IPS DF 6.9 (cell line): Measurements from ENCODE around the gene C1QTNF9.
"Not testable (repeated sequence)": the region's sequence is repeated elsewhere in the genome, so short reads cannot be mapped to it uniquely, and the experiment has no call there.

Experiments used
- DNase-seq: peaks from one replicate; pipeline ENCODE4 v3.0.0-alpha.2; 2013; ENCODE audit warnings: low read depth, low spot score
- H3K27ac ChIP-seq: one replicate; pipeline ENCODE4 v1.5.1; 2013; ENCODE audit warnings: low read length, control low read depth
- H3K27me3 ChIP-seq: 2 replicates; pipeline ENCODE4 v1.6.1; 2013; ENCODE audit warnings: mild to moderate bottlenecking, low read length; ENCODE audit not compliant: control insufficient read depth, insufficient read depth
- H3K36me3 ChIP-seq: 2 replicates; pipeline ENCODE4 v1.6.1; 2013; ENCODE audit warnings: low read length; ENCODE audit not compliant: control insufficient read depth, insufficient read depth
- H3K4me1 ChIP-seq: 2 replicates; pipeline ENCODE4 v1.6.1; 2013; ENCODE audit warnings: low read length; ENCODE audit not compliant: control insufficient read depth, insufficient read depth
- H3K4me3 ChIP-seq: 2 replicates; pipeline ENCODE4 v1.5.1; 2013; ENCODE audit warnings: mild to moderate bottlenecking, low read length
- H3K9me3 ChIP-seq: 2 replicates; pipeline ENCODE4 v1.6.1; 2013; ENCODE audit warnings: low read length, inconsistent platforms; ENCODE audit not compliant: control insufficient read depth, insufficient read depth
- WGBS: extraction: QIAGEN DNeasy Blood & Tissue Kit; methylation state at CpG from one replicate; pipeline ENCODE4 v1.1.7; 2013; ENCODE audit warnings: mixed read lengths, missing lambda C conversion rate; ENCODE audit not compliant: insufficient read length, insufficient coverage; 5-methylcytosine and 5-hydroxymethylcytosine counted together

Gene C1QTNF9

DNA sequence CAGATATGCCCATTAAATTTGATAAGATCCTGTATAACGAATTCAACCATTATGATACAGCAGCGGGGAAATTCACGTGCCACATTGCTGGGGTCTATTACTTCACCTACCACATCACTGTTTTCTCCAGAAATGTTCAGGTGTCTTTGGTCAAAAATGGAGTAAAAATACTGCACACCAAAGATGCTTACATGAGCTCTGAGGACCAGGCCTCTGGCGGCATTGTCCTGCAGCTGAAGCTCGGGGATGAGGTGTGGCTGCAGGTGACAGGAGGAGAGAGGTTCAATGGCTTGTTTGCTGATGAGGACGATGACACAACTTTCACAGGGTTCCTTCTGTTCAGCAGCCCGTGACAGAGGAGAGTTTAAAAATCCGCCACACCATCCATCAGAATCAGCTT, 12.0 kb downstream of the C1QTNF9 start:
- DNase-seq, H3K36me3 ChIP-seq, H3K27me3 ChIP-seq, H3K27ac ChIP-seq, H3K9me3 ChIP-seq, H3K4me3 ChIP-seq, H3K4me1 ChIP-seq: not testable (repeated sequence)
- no CpG with 5 or more reads among the region's 8 CpGs for WGBS

DNA sequence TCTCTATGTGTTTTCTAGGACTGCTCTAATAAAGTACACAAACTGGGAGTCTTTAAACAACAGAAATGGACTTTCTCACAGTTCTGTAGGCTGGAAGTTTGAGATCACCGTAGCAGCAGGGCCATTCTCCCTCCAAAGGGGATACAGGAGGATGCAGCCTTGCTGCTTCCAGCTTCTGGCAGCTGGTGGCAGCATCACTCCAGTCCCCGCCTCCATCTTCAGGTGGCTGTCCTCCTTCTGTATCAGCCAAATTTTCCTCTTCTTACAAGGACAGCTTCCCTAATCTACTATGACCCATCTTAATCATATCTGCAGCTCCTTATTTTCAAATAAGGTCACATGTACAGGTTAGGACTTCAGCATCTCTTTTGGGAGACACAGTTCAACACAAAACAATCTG, 13.1 kb downstream of the C1QTNF9 start:
- not testable (repeated sequence) for H3K27ac ChIP-seq, H3K27me3 ChIP-seq, DNase-seq, H3K4me3 ChIP-seq, H3K9me3 ChIP-seq, H3K36me3 ChIP-seq, H3K4me1 ChIP-seq
- no CpG with 5 or more reads among the region's 2 CpGs for WGBS

DNA sequence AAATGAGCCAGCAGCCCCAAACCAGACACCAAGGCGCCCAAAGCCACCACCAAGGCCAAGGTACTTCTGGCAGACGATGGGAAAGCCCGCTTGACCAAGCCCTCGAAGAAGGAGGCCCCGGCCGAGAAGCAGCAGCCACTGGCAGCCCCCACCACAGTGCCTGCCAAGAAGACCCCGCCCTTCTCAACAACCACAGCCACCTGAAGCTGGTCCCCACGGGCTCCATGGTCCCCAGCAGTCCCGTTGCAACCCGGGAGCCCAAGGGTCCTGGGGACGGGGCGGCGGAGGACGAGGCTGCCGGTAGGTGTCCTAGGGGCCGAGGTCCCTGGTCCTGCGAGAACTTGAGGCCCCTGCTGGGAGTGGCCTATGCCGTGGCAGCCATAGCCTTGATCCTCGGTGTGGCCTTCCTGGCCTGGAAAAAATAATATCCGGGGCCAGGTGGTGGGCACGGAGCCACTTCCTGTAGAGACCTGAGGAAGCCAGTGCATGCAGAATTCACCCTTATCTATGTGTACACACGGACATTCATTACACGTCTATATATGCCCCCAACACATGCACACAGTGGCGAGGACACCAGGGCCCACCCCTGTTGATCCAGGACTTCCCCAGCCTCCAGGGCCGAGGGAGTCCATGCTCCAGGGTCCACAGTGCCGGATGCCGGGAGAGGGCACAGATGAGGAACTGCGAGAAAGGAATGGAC, 13.8 kb downstream of the C1QTNF9 start:
- no peak overlapping the region for H3K4me3 ChIP-seq
- no peaks in the 10 kb centered on the region for H3K27me3 ChIP-seq
- H3K9me3 ChIP-seq, result no peaks in the 10 kb centered on the region
- no peaks in the 10 kb centered on the region for H3K4me1 ChIP-seq
- WGBS, result no CpG with 5 or more reads among the region's 28 CpGs
- H3K36me3 ChIP-seq, result no peaks in the 10 kb centered on the region
- DNase-seq, result no peak
- H3K27ac ChIP-seq, result no peak overlapping the region

DNA sequence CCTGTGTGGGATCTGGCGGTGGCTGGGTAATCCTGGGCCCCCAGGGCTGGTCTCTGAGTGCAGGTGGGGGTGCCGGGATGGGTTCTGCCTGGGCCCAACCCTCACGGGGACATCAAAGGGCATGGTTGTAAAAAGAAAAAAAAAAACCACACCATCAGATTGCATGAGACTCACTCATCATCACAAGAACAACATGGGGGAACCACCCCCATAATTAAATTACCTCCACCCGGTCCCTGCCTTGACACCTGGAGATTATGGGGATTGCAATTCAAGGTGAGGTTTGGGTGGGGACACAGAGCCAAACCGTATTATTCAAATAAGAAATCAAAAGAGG, 14.3 kb downstream of the C1QTNF9 start:
- Histone ChIP-seq H3K27me3 (no peaks in the 10 kb centered on the region), H3K4me3 (no peak overlapping the region), H3K9me3 (no peaks in the 10 kb centered on the region), H3K36me3 (no peaks in the 10 kb centered on the region), H3K4me1 (no peaks in the 10 kb centered on the region), H3K27ac (no peak overlapping the region)
- WGBS, result no CpG with 5 or more reads among the region's 5 CpGs
- no peak for DNase-seq

DNA sequence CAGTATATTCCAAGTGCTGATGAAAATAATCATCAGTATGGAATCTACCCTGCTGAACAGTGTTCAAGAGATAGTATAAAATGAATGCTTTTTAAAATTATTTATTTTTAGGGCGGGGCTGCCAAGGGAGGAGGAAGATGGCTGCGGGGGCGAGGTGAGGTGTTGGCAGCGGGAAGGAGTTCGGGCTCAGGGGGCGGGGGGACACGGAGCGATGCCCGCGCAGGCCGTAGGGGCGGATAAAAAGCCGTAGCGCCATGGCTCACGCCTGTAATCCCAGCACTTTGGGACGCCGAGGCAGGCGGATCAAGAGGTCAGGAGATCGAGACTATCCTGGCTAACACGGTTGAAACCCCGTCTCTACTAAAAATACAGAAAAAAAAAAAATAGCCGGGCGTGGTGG, 18.2 kb downstream of the C1QTNF9 start:
- H3K9me3 ChIP-seq, H3K4me1 ChIP-seq, DNase-seq, H3K27me3 ChIP-seq, H3K36me3 ChIP-seq, H3K4me3 ChIP-seq, H3K27ac ChIP-seq: not testable (repeated sequence)
- WGBS, result no CpG with 5 or more reads among the region's 23 CpGs

DNA sequence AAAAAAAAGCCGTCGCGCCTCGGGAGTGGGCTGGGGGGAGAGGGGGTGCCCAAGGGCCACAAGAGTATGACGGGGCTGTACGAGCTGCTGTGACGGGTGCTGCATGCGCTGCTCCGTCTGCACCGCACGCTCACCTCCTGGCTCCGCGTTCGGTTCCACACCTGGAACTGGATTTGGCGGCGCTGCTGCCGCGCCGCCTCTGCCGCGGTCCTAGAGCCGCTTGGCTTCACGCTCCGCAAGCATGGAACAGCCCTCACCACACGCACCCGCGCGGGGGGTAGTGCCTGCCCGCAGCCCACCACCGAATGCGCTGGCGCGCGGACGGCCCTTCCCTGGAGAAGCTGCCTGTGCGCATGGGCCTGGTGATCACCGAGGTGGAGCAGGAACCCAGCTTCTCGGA, 18.8 kb downstream of the C1QTNF9 start:
- H3K27ac ChIP-seq, result no peak overlapping the region
- no peaks in the 10 kb centered on the region for H3K4me1 ChIP-seq
- DNase-seq, result no peak
- no peaks in the 10 kb centered on the region for H3K36me3 ChIP-seq
- H3K9me3 ChIP-seq, result no peaks in the 10 kb centered on the region
- WGBS, result no CpG with 5 or more reads among the region's 38 CpGs
- no peak overlapping the region; the same call in 1 of the 2 replicates for H3K4me3 ChIP-seq
- no peaks in the 10 kb centered on the region for H3K27me3 ChIP-seq

DNA sequence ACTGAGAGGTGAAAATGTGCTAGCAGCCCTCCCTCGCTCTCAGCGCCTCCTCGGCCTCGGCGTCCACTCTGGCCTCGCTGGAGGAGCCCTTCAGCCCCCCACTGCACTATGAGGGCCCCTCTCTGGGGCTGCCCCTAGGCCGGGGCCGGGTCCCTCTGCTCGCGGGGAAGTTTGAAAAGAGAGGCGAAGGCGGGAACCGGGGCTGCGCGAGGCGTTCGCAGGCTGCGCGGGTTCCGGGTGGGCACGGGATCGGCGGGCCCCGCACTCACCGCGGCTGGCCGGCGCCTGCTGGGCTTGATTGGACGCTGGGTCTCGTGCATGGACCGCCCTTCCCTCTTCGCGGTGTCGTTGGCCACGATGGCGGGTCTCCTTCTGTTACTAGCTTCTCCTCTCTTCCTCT, 29.3 kb downstream of the C1QTNF9 start:
- no peak for DNase-seq
- no peak overlapping the region for H3K27ac ChIP-seq
- no CpG with 5 or more reads among the region's 36 CpGs for WGBS
- H3K4me3 ChIP-seq, result no peak overlapping the region
- H3K4me1 ChIP-seq, result no peaks in the 10 kb centered on the region
- no peaks in the 10 kb centered on the region for H3K27me3 ChIP-seq
- no peaks in the 10 kb centered on the region for H3K36me3 ChIP-seq
- H3K9me3 ChIP-seq, result no peaks in the 10 kb centered on the region

DNA sequence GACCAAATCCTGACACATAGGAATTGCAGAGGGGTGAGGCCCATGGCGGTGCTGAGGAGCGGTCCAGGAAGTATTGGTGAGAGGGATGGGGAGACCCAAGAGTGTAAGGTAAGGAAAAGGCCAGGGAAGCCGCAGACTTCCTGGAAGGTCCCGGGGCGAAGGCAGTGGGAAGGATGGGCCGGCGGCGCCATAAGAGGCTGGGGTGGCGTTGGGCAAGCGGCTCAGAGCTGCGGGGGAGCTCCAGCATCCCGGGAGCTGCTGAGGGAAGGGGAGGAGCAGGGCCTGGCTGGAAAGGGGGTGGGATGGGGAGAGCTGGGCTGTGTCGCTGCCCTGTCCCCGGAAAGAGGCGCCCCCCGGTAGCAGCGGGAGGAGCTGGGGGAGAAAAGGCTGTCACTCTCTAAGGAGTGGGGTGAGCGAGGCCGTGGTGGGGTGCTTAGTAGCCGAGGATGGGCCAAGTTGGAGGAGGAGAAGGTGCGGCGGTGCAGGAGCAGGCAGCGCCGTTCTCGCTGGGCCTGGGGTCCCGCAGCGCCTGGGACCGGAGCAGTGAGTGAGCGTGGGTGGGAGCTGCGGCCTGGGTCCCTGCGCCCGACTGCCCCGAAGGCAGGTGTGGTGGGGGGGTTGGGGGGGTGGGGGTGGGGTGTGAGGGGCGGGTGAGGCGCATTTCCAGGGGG, 30.7 kb downstream of the C1QTNF9 start:
- no CpG with 5 or more reads among the region's 35 CpGs for WGBS
- H3K27ac ChIP-seq, result no peak overlapping the region
- no peaks in the 10 kb centered on the region for H3K27me3 ChIP-seq
- no peaks in the 10 kb centered on the region for H3K4me1 ChIP-seq
- DNase-seq, result no peak
- H3K9me3 ChIP-seq, result no peaks in the 10 kb centered on the region
- no peak overlapping the region for H3K4me3 ChIP-seq
- no peaks in the 10 kb centered on the region for H3K36me3 ChIP-seq

DNA sequence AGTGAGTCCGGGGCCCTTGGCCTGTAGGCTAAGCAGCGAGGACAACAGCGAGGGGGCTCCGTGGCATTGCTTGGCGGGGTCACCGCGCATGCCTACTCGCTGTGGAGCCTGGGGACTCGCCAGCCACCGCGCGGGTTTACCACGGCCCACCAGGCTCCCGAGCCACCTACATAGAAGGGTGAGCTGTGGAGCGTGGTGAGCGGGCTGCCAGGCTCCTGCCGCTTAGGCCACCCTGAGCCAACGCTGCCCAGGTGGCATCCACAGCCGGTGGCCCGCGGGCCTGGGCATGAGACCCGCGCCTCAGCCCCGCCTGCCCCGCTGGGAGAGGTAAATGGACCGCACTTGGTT, 31.2 kb downstream of the C1QTNF9 start:
- Histone ChIP-seq H3K27ac (no peak overlapping the region), H3K36me3 (no peaks in the 10 kb centered on the region), H3K27me3 (no peaks in the 10 kb centered on the region), H3K9me3 (no peaks in the 10 kb centered on the region), H3K4me3 (no peak overlapping the region), H3K4me1 (no peaks in the 10 kb centered on the region)
- no CpG with 5 or more reads among the region's 26 CpGs for WGBS
- DNase-seq, result no peak

DNA sequence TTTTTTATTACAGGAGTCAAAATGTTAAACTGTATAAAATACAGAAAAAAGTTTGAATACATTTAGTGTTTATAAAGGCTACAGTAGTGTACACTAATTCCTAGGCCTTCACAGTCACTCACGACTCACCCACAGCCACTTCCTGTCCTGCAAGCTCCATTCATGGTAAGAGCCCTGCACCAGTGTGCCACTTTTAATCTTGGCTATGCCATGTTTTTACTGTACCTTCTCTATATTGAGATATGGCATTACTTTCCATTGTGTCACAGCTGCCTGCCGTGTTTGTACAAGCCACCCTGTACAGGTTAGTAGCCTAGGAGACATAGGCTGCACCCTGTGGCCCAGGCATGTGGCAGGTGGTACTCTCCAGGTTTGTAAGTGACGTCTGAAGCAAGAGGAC, 32.1 kb downstream of the C1QTNF9 start:
- Histone ChIP-seq H3K4me1 (no peaks in the 10 kb centered on the region), H3K4me3 (no peak overlapping the region), H3K9me3 (no peaks in the 10 kb centered on the region), H3K27me3 (no peaks in the 10 kb centered on the region), H3K36me3 (no peaks in the 10 kb centered on the region), H3K27ac (no peak overlapping the region)
- DNase-seq, result no peak
- no CpG with 5 or more reads among the region's 3 CpGs for WGBS

DNA sequence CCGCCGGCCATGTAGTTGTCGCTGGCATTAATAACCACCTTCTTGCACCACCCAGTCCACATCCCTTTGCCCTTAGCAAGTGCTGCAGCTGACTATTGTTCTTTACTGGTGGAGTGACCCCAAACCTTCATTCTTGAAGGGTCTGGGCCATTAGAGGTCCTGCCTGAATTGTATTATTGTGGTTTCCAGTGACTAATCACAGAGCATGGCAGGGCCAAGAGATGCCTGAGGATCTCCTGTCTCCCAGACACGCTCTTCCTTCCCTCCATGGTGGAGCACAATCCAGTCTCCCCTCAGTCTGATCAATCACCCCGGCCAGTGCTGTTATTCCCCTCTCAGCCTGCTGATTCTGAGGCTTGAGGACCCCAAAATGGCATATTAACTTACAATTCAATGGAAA, 39.0 kb downstream of the C1QTNF9 start:
- no peaks in the 10 kb centered on the region for H3K4me1 ChIP-seq
- no peaks in the 10 kb centered on the region for H3K9me3 ChIP-seq
- no peak overlapping the region for H3K27ac ChIP-seq
- H3K4me3 ChIP-seq, result no peak overlapping the region
- H3K27me3 ChIP-seq, result no peaks in the 10 kb centered on the region
- no CpG with 5 or more reads among the region's 5 CpGs for WGBS
- no peaks in the 10 kb centered on the region for H3K36me3 ChIP-seq
- DNase-seq, result no peak
